GM21576 (cell line): ENCODE measurements around the gene FURIN.
A peak's percentile ranks its signal among the peaks of the same experiment; 100 is the strongest.
"Not testable (repeated sequence)": the region's sequence is repeated elsewhere in the genome, so short reads cannot be mapped to it uniquely, and the experiment has no call there.

Source experiments
- ATAC-seq: cut with Tn5 transposase; IDR thresholded peaks from one replicate; pipeline ENCODE4 v1.9.1; 2021; ENCODE audit warnings: mild to moderate bottlenecking, moderate library complexity; ENCODE audit not compliant: unreplicated experiment

FURIN gene

GRCh38 chr15:90901175-90902039 lies 33.0 kb downstream of the FURIN start:
- no peak for ATAC-seq

GRCh38 chr15:90902040-90902839 lies 33.9 kb downstream of the FURIN start:
- peak; percentile 67 for ATAC-seq

- peak; percentile 51 for ATAC-seq
Measured at GRCh38 chr15:90902840-90903732, 34.7 kb downstream of the FURIN start, which contains the start of gene MAN2A2. Gene MAN2A2 (plus strand): TSS chr15:90903302. CDS start chr15:90904208, 906 bp downstream.

GRCh38 chr15:90903733-90904536 lies 35.5 kb downstream of the FURIN start:
- no peak for ATAC-seq

GRCh38 chr15:90904746-90905145 lies 36.4 kb downstream of the FURIN start:
- ATAC-seq: no peak

- ATAC-seq: no peak
Measured at GRCh38 chr15:90905306-90906180, 37.2 kb downstream of the FURIN start.

GRCh38 chr15:90906181-90906849 lies 37.9 kb downstream of the FURIN start:
- ATAC-seq: no peak

- no peak for ATAC-seq
Measured at GRCh38 chr15:90907051-90907660, 38.8 kb downstream of the FURIN start.

GRCh38 chr15:90907838-90908507 lies 39.6 kb downstream of the FURIN start:
- no peak for ATAC-seq

- not testable (repeated sequence) for ATAC-seq
Measured at GRCh38 chr15:90909449-90909848, 41.1 kb downstream of the FURIN start.

GRCh38 chr15:90909976-90910375 lies 41.6 kb downstream of the FURIN start:
- ATAC-seq: no peak

- no peak for ATAC-seq
Measured at GRCh38 chr15:90910441-90911301, 42.3 kb downstream of the FURIN start.

- no peak for ATAC-seq
Measured at GRCh38 chr15:90911302-90911623, 42.9 kb downstream of the FURIN start.

- no peak for ATAC-seq
Measured at GRCh38 chr15:90911906-90912769, 43.8 kb downstream of the FURIN start.

- no peak for ATAC-seq
Measured at GRCh38 chr15:90912770-90913075, 44.3 kb downstream of the FURIN start.

- no peak for ATAC-seq
Measured at GRCh38 chr15:90913398-90913944, 45.1 kb downstream of the FURIN start.
